Femur (tissue), 1 donor: Measurements from ENCODE around the gene ANKS3.
A peak's percentile ranks its signal among the peaks of the same experiment; 100 is the strongest.

Source experiments
- DNase-seq: peaks from one replicate; pipeline ENCODE4 v3.0.0-alpha.2; 2017

Gene ANKS3

GRCh38 chr16:4723071-4723767 lies 10.9 kb downstream of the ANKS3 start:
- no peak for DNase-seq

GRCh38 chr16:4718466-4718865 lies 15.6 kb downstream of the ANKS3 start:
- no peak for DNase-seq

GRCh38 chr16:4714996-4715395 lies 19.1 kb downstream of the ANKS3 start:
- DNase-seq = no peak

- no peak for DNase-seq
These were observed 20.2 kb downstream of the ANKS3 start for GRCh38 chr16:4713663-4714501.

GRCh38 chr16:4709481-4709880 lies 24.6 kb downstream of the ANKS3 start:
- DNase-seq = no peak

GRCh38 chr16:4706871-4707270 lies 27.2 kb downstream of the ANKS3 start:
- no peak for DNase-seq

GRCh38 chr16:4704913-4705312 lies 29.2 kb downstream of the ANKS3 start:
- no peak for DNase-seq

GRCh38 chr16:4704491-4704890 lies 29.6 kb downstream of the ANKS3 start:
- DNase-seq = no peak

GRCh38 chr16:4703906-4704305 lies 30.2 kb downstream of the ANKS3 start:
- DNase-seq = no peak

- no peak for DNase-seq
These were observed 31.6 kb downstream of the ANKS3 start for GRCh38 chr16:4702466-4702808.

GRCh38 chr16:4701791-4702465 lies 32.1 kb downstream of the ANKS3 start:
- peak; percentile 19 for DNase-seq

GRCh38 chr16:4700997-4701743 lies 32.9 kb downstream of the ANKS3 start:
- DNase-seq = no peak

- no peak for DNase-seq
These were observed 33.6 kb downstream of the ANKS3 start for GRCh38 chr16:4700380-4700996.

- no peak for DNase-seq
These were observed 35.0 kb downstream of the ANKS3 start for GRCh38 chr16:4699046-4699556.

- DNase-seq = peak; percentile 21
These were observed 35.6 kb downstream of the ANKS3 start for GRCh38 chr16:4698321-4699045.

- DNase-seq = peak; percentile 19
These were observed 36.2 kb downstream of the ANKS3 start for GRCh38 chr16:4697848-4698291.

GRCh38 chr16:4696905-4697847 lies 36.9 kb downstream of the ANKS3 start:
- DNase-seq = peak; percentile 30

- DNase-seq = peak; percentile 46
These were observed 37.7 kb downstream of the ANKS3 start for GRCh38 chr16:4696172-4696904.

- no peak for DNase-seq
These were observed 38.4 kb downstream of the ANKS3 start for GRCh38 chr16:4695473-4696171.
